Measurements from ENCODE around the gene ANKRD13A. TPM values are rescaled to one million over a fixed set of nuclear protein-coding genes. Genes with fewer than 3 reads are reported as not detected.

ANKRD13A gene
- total and polyA plus RNA-seq, 2 of the 8 experiments (the other 6 are each of a cell fraction or from before 2014, with no cell fraction given): 16.8 to 21.4 TPM

DNA sequence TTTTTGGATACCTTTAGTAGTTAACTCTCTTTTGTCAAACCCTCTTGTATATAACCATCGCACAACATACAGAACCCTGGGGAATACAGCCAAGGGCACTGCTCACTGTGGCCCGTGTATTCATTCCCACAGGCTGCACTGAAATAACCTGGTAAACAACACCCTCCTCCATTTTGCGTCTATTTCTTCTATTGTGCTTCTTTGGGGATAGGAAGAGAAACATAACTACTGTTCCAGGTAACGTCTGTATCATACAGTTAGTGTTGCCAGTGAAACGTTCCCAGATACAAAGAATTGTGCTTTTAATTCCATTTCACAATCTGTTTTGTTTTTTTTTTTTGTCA, 39.5 kb downstream of the ANKRD13A start (continued):
- no peak for TF ChIP-seq CHD1 (IDR thresholded peaks at IDR 0.05; ENCODE audit: low read depth, low read length)
- no peak for TF ChIP-seq CREB1 (IDR thresholded peaks at IDR 0.05)
- TF ChIP-seq PHF8 (conservative IDR thresholded peaks at IDR 0.05; ENCODE audit: low read depth, low read length): no peak
- TF ChIP-seq KDM5A (IDR thresholded peaks at IDR 0.05; ENCODE audit: low read length): no peak

All from H1 (cell line).